ENCODE results near the gene ATG12. TPM values are rescaled to one million over a fixed set of nuclear protein-coding genes. Genes with fewer than 3 reads are reported as not detected.

ATG12 gene
- total RNA-seq, 1 experiment from 2014 or later = 76.1 TPM

DNA sequence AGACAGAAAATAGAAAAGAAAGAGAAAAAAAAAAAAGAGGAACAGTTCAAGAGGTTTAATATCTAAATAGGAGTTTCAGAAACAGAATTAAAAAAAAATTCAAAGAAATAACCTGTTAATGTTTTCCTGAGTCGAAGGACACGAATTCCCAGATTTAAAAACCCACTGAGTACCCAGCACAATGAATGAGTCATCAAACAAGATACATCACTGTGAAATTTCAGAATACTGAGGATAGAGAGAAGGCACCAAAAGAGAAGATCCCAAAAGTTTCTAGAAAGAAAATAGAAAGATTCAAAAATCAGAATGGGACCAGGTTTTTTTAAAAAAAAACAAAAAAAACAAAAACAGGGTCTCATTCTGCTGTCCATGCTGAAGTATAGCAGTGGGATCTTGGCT is 33.7 kb downstream of the ATG12 start:
- DNase-seq (ENCODE audit: low spot score) = no peak

DNA sequence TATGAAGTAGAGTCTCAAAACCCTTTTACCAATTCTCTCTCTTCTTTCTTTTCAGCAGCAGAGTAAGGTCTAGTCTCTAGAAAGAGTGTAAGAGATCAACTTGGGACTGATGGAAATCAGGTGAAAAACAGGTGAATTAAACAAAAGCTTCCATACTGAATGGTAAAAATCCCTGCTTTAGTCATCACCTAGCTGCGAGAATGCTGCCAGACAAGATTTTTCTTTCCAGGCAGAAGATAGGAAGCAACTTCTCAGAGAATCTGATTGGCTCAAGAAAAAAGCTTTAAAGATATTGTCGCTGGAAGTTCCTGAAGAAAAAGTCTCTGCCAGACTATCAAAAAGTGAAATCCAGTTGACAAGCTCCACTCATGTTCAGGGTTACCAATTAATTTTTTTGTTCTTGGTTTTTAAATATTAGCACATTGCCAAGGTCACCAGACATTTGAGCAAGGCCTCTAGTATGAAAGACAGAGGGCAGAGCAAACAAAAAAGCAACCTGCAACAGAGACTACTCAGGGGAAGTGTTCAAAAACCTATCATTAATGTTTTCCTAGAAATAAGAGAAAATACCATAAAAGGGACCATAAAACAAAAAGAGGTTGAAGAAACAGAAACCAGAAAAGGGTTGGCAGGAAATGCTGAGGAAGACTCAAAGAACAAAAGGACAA is 34.2 kb downstream of the ATG12 start:
- no peak for DNase-seq (ENCODE audit: low spot score)

DNA sequence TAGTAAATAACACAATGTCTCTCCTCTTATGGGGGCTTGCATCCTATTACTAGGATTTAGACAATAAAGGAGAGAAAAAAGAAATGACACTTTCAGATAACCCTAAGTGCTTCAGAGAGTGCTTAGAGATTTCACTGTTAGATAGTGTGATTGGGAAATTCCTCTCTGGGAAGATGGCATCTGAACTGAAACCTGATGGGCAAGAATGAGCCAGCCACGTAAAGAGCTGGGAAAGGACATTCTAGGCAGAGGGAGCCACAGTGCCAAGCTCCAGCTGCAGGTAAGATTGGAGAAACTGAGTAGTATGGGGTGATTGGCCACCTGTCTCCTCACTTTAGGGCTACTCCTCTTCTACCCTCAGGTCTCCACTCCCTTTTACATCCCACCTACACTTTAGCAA is 39.4 kb downstream of the ATG12 start:
- no peak for DNase-seq (ENCODE audit: low spot score)

DNA sequence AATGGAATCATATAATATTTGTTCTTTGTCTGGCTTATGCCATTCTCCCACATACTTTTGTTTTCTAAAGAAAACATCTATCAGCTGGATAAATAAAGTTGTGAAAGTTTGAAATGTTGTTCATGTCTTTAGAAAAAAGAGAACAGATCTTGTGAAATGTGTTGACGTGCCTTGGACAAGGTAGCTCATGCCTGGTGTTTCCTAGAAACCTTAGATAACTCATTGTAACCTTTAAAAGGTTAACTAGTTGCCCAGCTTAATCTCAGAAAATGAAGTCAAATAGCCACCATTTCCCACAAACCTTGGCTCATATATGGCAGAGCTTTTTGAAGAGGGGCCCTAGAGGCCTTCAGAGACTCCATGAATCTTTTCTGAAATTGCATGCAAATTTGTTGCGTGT is 40.2 kb downstream of the ATG12 start:
- DNase-seq (ENCODE audit: low spot score) = no peak

DNA sequence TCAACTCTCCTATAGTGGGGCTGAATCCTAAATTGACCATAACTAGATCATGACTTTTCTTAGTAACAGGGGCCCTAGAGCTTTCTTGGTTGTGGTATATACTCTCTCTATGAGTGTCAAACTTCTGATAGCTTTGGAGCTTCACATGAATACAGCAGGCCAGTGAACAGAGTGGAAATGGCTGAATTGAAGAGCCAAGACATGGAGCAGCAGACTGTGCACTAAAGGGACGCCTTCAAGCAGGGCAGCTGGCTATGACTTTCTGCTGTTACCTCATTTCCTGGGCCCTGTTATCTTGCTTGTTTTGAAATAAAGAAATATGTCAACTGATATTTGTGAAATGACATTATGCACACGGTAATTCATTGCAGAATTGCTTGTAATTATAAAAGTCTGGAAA is 41.3 kb downstream of the ATG12 start:
- no peak for DNase-seq (ENCODE audit: low spot score)

DNA sequence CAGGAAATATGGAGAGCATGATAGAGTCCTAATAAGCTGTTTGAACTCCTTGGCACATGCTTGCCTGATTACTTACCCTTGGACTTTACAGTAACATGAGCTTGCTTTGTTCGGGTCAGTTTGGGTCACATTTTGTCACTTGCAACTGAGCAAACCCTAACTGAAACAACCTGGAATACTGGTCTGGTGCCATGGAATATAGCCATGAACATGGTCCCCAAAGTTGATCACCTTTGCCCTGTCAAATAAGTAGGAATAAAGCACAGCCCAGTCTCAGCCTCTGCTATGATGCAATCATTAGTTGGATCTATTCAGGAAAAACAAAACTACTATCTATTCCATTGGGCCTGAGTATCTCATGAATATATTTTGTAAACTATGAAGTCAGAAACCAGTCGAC is 43.1 kb downstream of the ATG12 start:
- no peak for DNase-seq (ENCODE audit: low spot score)

DNA sequence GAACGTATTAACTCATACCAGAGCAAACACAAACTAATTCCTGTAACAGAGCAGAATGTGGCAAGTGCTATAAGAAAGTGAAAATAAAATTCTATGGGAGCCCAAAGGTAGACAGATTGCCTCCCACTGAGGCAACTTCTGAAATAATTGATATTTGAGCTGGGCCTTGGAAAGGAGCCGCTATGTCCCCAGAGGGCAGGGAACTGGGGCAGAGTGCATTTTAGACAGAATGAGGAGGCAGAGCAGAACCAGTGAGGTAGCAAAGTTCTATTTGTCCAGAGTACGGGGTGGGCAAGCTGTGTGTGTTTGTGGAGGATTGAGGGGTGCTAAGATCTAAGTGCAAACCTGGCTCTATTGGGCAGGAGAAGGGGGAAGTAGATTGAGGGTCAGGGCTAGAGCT is 44.7 kb downstream of the ATG12 start:
- no peak for DNase-seq (ENCODE audit: low spot score)

DNA sequence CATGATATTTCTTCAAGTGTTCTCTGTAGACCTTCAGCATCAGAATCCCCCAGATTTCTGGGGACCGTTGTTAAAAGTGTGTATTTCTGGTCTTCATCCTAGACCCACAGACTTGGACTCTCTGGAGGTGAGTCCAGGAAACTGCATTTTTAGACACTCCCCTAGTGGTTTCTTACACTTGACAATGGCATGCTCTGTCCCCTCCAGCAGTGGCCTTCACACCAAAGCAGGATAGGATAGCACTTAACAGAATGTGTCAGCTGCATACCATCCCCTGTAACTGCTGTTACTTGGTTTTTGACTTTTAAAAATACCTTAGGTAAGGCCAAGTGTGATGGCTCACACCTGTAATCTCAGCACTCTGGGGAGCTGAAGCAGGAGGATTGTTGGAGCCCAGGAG is 45.7 kb downstream of the ATG12 start:
- DNase-seq (ENCODE audit: low spot score) = no peak

DNA sequence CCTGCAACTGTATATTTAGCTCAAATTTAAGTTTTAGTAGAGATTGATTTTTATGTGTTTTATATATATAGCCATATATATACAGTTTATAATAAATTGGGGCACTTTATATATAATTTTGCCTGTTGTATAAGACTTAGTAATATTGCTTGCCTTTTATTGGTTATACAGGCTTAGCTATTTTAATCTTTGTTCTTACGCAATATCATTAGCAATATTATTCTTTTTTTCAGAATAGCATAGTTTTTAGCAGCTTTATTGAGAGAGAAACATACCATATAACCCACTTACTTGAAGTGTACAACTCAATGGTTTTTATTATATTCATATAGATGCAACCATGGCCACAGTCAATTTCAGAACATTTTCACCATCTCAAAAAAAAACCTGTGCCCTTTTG is 52.9 kb downstream of the ATG12 start:
- no peak for DNase-seq (ENCODE audit: low spot score)

DNA sequence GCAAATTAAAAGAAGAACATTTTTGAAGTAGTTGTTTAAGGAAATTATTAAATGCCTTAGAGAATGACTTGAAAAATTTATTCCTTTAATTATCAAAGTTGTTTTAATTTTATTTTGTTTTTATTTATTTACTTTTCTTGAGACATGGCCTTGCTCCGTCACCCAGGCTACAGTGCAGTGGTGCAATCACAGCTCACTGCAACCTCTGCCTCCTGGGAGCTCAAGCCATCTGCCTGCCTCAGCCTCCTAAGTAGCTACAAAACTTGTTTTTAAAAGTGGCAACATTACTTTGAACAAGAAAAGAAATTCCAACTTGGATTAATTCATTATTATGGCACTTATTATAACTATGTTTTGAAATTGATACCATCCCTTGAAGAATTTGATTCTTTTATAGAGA is 53.9 kb downstream of the ATG12 start:
- DNase-seq (ENCODE audit: low spot score) = no peak

DNA sequence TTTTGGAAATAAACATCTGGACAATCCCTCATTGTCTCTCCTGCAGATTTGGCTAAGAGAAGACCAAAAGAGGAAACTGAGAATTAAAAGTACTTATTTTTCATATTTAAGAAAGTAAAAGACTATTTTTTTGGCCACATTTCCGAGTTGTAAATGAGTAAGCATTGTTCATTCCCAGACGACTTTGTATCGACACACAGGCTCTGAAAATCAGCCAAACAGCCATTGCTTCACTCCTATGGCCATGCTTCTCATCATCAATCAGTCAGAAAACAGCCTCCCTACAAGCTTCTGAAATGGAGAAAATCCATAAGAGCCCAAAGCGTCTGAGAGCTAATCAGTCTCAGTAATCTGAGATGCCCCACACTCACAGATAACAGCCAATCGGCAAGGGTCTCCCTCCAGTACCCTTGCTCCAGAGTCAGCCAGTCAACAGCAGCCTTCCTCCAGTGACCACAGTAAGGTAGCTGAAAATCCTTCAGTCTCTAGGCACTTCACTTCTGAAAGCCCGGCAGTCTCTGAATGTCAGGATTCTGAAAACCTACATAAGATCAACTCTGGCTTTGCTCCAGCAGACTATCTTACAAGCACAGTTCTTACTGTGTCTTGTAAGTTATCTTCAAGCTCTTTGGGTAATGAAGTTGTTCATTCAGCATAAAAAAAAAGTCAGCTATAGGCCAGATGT is 55.8 kb downstream of the ATG12 start:
- DNase-seq (ENCODE audit: low spot score) = no peak

DNA sequence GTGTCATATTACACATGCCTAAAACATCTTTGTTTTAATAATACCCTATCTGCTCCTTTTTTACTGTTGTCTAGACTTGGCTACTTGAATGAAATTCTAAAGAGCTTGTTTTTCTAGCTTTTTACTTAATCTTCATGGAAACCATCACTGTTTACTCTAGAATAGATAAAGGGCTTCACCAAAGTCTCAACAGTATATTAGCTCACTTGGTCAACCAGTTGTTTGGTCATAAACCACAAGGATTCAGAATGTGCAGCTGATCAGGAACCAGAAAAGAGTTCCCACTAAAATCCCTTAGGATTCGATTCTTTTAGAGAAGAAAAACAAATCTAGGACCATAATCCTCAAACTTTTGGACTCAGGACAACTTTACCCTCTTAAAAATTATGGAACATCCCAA is 62.9 kb downstream of the ATG12 start:
- DNase-seq (ENCODE audit: low spot score) = no peak

Other genes with a start within 250 kb of the ATG12 start
- 0.16 and 4.5 TPM in 2 replicates for gene TICAM2, start 239.1 kb downstream of the ATG12 start, total RNA-seq (2014; rRNA removed; shearing (Covaris generic))
- 128 and 161 TPM in 2 replicates for gene TMED7, start 215.5 kb downstream of the ATG12 start, total RNA-seq (2014; rRNA removed; shearing (Covaris generic))
- gene CDO1, start 24.9 kb downstream of the ATG12 start, total RNA-seq (2014; rRNA removed; shearing (Covaris generic)) = 0.74 and 1.3 TPM in 2 replicates
- gene AP3S1, start 370 bp upstream of the ATG12 start, total RNA-seq (2014; rRNA removed; shearing (Covaris generic)) = 136 and 195 TPM in 2 replicates
- gene LVRN, start 120.9 kb upstream of the ATG12 start, total RNA-seq (2014; rRNA removed; shearing (Covaris generic)) = not detected in 2 replicates
- gene ARL14EPL, start 190.9 kb upstream of the ATG12 start, total RNA-seq (2014; rRNA removed; shearing (Covaris generic)) = 1.3 TPM in 1 of 2 replicates, not detected in the other
- 124 and 137 TPM in 2 replicates for gene COMMD10, start 243.5 kb upstream of the ATG12 start, total RNA-seq (2014; rRNA removed; shearing (Covaris generic))

Data from H4 (cell line).